ENCODE measurements around the gene VAV2. TPM values are rescaled to one million over a fixed set of nuclear protein-coding genes. Genes with fewer than 3 reads are reported as not detected.
A peak's percentile ranks its signal among the peaks of the same experiment; 100 is the strongest.
"Not testable (repeated sequence)": the region's sequence is repeated elsewhere in the genome, so short reads cannot be mapped to it uniquely, and the experiment has no call there.

The VAV2 gene
- polyA plus RNA-seq, 1 experiment: 9.0 TPM

GRCh38 chr9:133752739-133753446 lies 239.2 kb downstream of the VAV2 start:
- H3K27ac ChIP-seq (ENCODE audit: low read depth, low read length): no peak overlapping the region
- ChIA-PET CTCF (interaction anchor here (1.5 kb wide), 2 partner anchors 11 to 241 kb away, joined by 5 to 6 read pairs; no protein-coding TSS in a partner anchor), POLR2A (no interaction called here)
- DNase-seq (ENCODE audit: low read depth, low spot score): no peak
- peaks cover 3% of the 10 kb centered on the region; the same call in 1 of the 2 replicates for H3K9me3 ChIP-seq (ENCODE audit: control insufficient read depth, insufficient read depth, low read length)
- H3K27me3 ChIP-seq (ENCODE audit: control insufficient read depth, insufficient read depth, low read length): peaks cover 3% of the 10 kb centered on the region
- no peak overlapping the region for H3K4me3 ChIP-seq (ENCODE audit: low read depth, low read length)
- no peak for TF ChIP-seq CTCF (IDR thresholded peaks at IDR 0.05; ENCODE audit: low read depth, low read length)

- Histone ChIP-seq H3K27me3 (ENCODE audit: control insufficient read depth, insufficient read depth, low read length) (peaks cover 8% of the 10 kb centered on the region), H3K4me3 (ENCODE audit: low read depth, low read length) (no peak overlapping the region), H3K27ac (ENCODE audit: low read depth, low read length) (no peak overlapping the region), H3K9me3 (ENCODE audit: control insufficient read depth, insufficient read depth, low read length) (peaks cover 3% of the 10 kb centered on the region; the same call in 1 of the 2 replicates)
- CTCF ChIA-PET: interaction anchor here (0.7 kb wide), 1 partner anchor 9 kb away, joined by 3 read pairs; no protein-coding TSS in a partner anchor
- TF ChIP-seq CTCF (IDR thresholded peaks at IDR 0.05; ENCODE audit: low read depth, low read length): no peak
- POLR2A ChIA-PET: no interaction called here
- DNase-seq (ENCODE audit: low read depth, low spot score): no peak
Observed at GRCh38 chr9:133750982-133751649, 241.0 kb downstream of the VAV2 start.

GRCh38 chr9:133747309-133747708 lies 244.8 kb downstream of the VAV2 start:
- no peak for TF ChIP-seq CTCF (IDR thresholded peaks at IDR 0.05; ENCODE audit: low read depth, low read length)
- Histone ChIP-seq H3K9me3 (ENCODE audit: control insufficient read depth, insufficient read depth, low read length) (no peaks in the 10 kb centered on the region), H3K4me3 (ENCODE audit: low read depth, low read length) (no peak overlapping the region), H3K27me3 (ENCODE audit: control insufficient read depth, insufficient read depth, low read length) (peaks cover 11% of the 10 kb centered on the region), H3K27ac (ENCODE audit: low read depth, low read length) (no peak overlapping the region)
- ChIA-PET CTCF (no interaction called here), POLR2A (no interaction called here)
- no peak for DNase-seq (ENCODE audit: low read depth, low spot score)

- H3K9me3 ChIP-seq (ENCODE audit: control insufficient read depth, insufficient read depth, low read length); H3K4me3 ChIP-seq (ENCODE audit: low read depth, low read length); H3K27me3 ChIP-seq (ENCODE audit: control insufficient read depth, insufficient read depth, low read length); CTCF ChIA-PET; POLR2A ChIA-PET; H3K27ac ChIP-seq (ENCODE audit: low read depth, low read length); DNase-seq (ENCODE audit: low read depth, low spot score): not testable (repeated sequence)
Observed at GRCh38 chr9:133744528-133744927, 247.6 kb downstream of the VAV2 start.

- no peak for DNase-seq (ENCODE audit: low read depth, low spot score)
- Histone ChIP-seq H3K27me3 (ENCODE audit: control insufficient read depth, insufficient read depth, low read length) (peaks cover 9% of the 10 kb centered on the region), H3K27ac (ENCODE audit: low read depth, low read length) (no peak overlapping the region), H3K9me3 (ENCODE audit: control insufficient read depth, insufficient read depth, low read length) (no peaks in the 10 kb centered on the region; the same call in 1 of the 2 replicates), H3K4me3 (ENCODE audit: low read depth, low read length) (no peak overlapping the region)
- TF ChIP-seq CTCF (IDR thresholded peaks at IDR 0.05; ENCODE audit: low read depth, low read length): peak; percentile 96
- ChIA-PET POLR2A (interaction anchor here (0.9 kb wide), 1 partner anchor 12 kb away, joined by 4 read pairs; no protein-coding TSS in a partner anchor), CTCF (interaction anchor here (0.6 to 2.2 kb wide), 14 partner anchors 10 to 553 kb away, joined by 3 to 9 read pairs (median 4); no protein-coding TSS in a partner anchor)
Observed at GRCh38 chr9:133742849-133743444, 249.2 kb downstream of the VAV2 start.
